PC-9 (cell line): ENCODE measurements around the gene CHURC1.

Experiments
- CTCF ChIP-seq: fragments of 200-600 bp; sonication (generic); conservative IDR thresholded peaks from 2 replicates; pipeline ENCODE4 v1.6.1; 2017; ENCODE audit warnings: mixed run types, antibody characterized with exemption, mild to moderate bottlenecking, moderate library complexity
- EZH2 ChIP-seq: fragments of 200-600 bp; sonication (generic); IDR thresholded peaks from 2 replicates; pipeline ENCODE4 v1.8.0; 2017; ENCODE audit warnings: antibody characterized with exemption, low read depth

DNA sequence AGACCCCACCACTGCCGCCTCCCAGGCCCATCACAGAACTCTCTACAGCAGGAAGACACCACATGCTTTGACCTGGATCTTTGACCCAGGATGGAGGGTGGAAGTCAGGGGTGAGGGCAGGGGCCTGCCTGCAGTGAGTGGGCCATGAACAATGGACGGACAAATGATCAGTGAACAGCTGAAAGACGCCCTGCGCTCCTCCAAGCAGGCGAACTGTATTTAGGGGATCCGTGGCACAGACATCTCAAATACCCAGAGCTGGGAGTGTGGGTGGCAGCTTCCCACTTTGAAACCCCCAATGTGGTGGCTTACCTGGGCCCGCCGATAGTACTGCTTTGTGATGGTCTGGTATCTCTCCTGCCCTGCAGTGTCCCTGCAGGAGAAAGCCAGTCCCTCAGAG, 37.0 kb downstream of the CHURC1 start:
- no peak for TF ChIP-seq EZH2
- no peak for TF ChIP-seq CTCF
